NCI-H187 treated with DMSO at 0.1 percent for 48 hours (cell line): ENCODE results near the gene RFT1.
"Not testable (repeated sequence)": the region's sequence is repeated elsewhere in the genome, so short reads cannot be mapped to it uniquely, and the experiment has no call there.

ENCODE experiments used
- DNase-seq: peaks from one replicate; lab custom pipeline; 2025; lab: John Stamatoyannopoulos, UW

The RFT1 gene

DNA sequence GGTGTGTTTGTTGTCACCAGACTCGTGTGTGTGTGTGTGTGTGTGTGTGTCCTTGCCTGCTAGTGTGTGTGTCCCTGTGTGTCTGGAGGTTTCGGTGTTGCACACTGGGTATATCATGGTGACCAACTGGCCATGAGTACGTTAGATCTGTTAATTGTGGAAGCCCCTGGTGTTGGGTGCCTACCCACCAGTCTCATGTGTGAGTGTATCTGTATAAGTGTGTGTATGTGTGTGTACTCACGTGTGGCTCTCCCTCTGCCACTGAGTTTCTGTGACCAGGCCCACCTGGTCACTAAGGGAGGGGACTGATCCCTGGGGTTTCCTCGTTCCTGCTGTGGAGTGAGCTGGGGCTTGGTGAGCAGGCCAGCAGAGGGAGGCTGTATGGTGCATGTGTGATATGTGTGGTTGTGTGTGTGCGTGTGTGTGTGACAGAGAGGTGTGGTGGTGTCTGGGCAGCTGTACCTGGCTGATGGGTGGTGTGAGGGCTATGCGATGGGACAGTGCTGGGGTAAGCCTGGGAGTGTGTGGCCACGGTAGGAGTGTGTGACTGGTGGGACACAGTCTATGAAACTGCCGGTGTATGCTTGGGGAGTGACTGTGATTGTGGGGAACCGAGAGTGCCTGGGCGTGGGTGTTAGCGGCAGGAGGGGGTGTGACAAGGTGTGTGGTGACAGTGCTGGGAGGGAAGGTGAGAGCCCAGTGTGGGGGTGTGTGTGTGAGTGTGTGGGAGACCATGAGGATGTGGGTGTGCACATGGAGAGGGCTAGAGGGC, 32.6 kb upstream of the RFT1 start:
- no peak for DNase-seq

DNA sequence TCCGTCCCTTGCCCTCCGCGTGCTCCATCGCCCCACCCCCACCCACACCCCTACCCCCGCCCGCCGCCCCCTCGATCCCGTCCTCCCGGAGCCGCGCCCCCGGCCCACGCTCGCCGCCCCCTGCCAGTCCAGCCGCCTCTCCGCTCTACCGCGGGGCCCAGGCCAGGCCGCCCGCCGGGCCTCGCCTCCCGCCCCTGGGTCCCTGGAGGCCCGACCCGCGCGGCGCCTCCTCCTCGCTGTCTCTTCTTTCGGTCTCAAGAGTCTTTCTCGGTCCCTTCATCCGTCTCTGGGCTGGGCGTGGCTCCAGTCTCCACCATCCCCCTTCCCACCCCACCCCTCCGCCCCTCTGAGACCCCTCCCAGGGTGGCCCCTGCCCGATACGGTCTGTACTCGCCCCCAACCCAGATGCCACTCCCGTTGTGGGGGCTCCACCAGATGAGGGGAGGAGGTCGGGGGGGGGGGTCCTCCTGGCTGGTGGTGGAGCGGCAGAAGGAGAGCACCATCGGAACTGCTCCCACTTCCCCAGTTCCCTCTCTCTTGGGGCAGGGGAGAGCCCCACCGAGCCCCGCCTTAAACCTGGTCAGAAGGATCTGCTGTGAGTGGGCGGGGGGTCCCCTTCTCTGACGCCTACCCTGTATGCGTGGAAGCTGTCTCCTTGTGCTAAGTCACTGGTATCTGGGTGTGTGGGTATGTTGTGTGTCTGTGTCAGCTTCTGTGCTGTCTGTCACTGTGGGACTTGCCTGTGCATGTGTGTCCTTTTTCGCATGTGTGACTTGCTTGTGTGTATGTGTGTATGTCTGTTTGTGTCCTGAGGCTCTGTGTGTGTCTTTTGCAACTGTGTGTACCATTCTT, 31.8 kb upstream of the RFT1 start:
- no peak for DNase-seq

DNA sequence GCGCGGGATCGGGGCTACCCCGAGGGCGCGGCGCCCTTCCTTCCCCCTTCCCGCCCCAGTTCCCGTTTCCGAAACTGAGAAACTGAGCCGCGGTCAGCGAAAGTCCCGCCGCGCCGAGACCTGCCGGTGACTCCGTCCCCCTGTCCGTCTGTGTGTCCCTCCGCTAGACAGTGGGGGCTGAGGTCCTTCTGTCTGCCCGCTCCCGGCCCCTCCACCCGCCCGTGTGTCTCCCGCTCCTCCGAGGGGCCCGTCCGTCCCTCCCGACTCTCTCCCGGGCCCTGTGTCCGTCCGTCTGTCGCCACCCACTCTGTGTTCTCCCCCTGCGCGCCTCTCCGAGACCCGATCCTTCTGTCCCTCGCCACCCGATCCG, 31.2 kb upstream of the RFT1 start:
- DNase-seq: no peak

DNA sequence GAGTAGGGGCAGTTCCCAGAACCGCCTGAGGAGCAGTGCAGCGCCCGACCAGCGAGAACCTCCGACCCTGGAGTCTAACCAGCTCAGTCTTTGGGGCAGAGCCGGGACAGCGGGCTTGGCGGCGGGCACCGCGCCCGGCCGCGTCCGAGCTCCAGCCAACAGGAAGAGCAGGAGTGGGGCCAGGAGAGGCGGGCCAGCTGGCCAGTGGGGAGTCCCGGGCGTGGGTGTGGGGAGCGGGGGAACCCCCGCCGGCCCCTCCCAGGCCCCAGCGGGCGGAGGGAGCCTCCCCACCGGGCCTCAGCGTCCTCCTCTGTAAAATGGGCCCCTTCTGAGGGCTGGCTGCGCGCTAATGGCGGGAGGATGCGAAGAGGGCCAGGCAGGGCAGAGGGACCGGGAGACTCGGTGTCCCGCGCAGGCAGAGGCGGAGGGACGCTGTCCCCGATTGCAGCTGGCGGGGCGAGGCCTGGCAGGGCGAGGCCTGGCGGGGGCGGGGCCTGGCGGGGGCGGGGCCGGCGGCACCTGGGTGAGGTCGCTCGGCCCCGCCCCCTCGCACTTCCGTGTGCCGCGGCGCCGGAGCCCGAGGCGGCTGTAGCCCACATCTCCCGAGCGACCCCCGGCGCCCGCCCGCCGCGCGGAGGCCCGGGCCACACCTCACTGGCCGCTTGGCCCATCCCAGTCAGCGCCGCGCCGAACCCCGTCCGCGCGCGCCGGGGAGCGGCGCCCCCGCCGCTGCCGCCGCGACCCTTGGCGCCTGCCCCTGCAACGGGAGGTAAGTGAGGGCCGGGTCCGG, 30.6 kb upstream of the RFT1 start, which contains the start of gene PRKCD:
Gene PRKCD, plus strand, starts transcription at position 550 of the 790 bp plus-strand sequence. CDS start 17,214 bp downstream, outside the sequence.
- DNase-seq: no peak

DNA sequence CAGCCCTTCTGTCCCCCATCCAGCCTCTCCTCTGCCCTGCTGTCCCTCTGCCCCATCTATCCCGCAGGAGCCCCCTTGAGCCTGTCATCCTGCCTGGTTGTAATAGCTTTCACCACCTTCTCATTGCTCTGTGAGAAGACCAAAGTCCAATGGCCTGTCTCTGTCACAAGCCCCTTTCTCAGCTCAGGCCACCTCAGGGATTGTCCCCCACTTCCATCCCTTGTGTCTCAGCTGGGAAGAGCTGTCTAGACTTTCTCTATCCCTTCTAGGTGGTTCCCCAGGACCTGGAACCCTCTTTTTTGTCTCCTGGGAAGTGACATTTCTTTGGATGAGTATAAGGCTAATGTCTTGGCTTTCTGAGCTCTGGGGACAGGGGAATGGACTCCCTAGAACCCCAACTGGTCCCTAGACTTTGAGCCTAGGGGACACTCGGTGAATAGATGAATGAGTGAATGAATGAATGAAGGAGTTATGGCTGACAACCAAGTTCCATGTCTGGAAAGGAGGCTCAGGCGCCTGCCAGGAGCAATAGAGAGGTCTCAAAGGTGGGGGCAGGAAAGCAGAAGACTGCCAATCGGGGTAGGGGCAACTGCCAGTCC, 29.9 kb upstream of the RFT1 start:
- no peak for DNase-seq

DNA sequence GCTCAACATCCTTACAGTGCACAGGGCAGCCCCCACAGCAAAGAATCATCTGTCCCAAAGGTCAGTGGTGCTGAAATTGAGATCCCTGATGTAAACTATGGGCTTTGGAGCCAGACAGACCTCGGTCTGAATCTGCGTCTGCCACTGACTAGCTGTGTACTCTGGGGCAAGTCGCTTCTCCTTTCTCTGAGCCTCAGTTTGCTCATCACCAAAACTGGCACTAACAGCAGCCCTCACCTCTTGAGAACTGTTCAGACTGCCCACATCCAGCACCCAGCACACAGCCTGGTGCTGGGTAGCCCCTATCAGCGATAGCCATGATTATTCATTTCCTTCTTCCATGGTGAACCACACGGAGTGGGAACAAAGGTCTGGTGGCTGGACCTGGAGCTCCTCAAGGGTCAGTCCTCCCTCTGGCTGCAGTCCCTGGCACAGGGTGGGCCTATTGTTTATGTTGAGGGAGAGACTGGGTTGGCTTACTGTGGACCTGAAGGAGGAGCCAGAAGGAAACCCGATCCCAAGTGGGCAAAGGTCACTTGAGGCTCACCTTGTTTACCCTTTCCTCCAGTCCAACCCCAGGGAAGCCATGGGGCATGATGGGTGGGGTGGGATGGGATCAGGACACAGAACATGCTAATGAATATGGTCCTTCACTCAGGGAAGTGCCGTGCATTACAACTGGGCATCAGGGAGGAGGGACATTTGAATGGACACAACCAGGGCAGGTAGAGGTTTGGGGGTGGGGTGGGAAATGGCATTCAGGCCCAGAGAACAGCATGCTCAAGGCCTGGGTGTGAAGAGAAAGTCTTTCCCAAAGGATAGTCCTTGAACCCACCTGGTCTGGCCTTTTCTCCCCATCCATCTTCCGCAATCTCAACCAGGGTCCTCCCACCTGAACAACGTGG, 29.2 kb upstream of the RFT1 start:
- DNase-seq: no peak

DNA sequence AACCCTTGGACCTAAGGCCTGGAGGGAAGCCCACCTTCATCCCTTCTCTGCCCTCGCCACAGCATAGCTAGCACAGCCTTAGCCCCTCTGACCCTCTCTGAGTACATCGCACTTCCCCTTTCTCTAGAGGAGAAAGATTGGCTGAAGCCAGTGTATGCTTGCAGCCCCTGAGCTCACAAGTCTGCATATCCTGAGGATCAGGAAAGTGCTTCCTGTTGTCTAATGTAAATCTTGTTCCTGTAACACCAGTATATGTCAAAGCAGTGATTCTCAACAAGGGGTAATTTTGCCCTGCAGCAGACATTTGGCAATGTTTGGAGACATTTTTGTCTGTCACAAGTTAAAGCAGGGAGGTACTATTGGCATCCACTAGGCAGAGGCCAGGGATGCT, 28.5 kb upstream of the RFT1 start:
- no peak for DNase-seq

DNA sequence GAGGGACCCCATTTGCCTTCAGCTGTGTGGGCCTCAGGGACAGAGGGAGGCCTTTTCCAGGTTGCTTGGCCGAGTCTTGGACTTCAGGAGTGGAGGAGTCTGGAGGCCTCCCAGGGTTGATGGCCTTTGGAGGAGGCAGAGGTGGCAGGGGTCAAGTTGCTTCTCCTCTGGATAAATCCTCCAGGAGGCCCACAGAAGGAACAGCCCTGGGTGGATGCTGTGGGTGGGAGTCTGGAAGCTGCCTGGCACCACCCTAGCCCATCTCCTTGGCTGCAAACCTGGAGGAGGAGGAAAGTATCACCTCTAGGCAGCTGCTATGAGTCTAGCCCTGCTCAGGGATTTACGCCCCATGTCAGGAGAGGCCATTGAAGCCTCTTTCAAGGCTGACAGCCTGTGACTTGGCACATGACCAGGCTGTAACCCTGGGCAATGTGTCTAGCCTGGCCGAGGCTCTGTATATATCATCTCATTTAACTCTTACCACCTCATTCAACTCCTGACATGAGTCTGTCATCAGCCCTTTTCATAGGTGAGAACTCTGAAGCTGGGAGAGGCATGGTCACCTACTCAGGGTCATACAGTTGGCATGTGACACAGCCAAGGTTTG, 27.8 kb upstream of the RFT1 start:
- DNase-seq: no peak

DNA sequence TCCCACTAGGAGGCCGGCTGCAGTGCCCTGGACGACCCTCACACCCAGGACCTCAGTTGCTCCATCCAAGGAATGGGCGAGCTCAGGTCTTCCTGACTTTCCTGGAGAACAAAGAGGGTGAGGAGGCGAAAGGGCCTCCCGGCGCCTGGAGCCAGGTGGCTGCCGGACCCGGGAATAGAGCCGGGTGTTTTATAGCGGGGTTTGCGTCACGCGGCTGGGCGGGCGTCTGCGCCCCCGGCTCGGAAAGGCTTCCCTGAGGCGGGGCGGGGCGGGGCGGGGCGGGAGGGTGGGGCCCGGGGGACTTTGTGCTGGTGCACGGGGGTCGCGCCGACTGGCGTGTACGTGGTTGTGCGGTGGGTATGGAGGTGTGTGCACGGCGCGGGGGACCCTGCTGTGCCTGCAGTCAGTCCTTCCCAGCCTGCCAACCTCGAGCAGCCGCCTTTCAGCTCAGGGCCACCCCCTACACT, 26.2 kb upstream of the RFT1 start:
- DNase-seq: no peak

DNA sequence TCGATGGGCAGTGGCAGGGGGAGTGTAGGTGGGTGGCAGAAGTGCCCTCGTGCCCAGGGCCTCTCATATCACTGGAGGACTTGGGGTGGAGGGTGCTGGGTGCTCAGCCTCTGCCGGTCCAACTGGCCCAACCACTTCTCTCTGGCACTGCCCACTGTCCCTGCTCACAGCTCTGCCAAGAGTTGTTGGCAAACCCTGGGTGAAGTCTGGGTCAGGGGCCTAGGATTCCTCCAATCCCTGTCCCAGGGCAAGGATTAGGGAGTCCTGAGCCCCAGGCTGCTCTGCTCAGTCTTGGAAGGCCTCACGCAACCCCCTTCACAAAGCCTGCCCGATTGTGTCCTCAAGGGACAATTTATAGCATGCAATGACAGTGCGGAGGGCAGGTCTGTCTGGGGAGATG, 25.5 kb upstream of the RFT1 start:
- no peak for DNase-seq

DNA sequence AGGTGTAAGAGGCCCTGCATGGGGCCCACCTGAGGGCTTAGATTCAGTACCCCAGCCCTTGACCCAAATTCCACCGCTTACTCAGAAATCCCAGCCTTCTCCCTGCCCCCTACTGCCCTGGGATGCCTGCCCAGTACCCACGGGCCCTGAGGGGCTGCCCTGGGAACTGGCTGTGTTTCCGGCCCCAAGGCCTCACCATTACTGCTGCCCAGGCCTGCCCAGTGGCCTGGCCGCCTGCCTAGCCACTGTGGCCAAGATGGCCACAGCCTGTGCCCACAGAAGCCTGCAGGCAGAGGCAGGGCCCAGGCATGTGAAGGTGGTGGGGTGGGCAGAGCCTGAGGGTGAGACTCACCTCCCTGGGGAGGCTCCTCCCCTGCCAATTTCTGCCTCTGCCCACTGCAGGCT, 24.6 kb upstream of the RFT1 start:
- DNase-seq: no peak

DNA sequence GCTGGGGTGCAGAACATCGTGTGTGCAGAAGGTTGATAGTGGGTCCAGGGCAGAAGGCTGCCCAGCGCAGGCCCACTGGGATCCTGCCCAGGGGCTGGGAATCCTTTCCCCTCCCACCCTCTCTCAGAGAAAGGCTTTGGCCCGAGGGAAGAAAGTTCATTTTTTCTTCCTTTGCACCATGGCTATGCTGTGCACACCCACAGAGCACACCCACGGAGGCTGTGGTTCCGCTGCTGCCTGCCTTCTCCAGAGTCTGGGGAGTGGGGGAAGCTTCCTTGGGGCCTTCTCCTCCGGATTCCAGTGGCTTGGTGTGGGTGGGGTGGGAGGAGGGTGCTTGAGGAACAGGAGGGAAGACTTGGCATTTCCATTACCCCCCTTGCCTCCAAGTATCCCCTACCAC, 23.7 kb upstream of the RFT1 start:
- DNase-seq: no peak

DNA sequence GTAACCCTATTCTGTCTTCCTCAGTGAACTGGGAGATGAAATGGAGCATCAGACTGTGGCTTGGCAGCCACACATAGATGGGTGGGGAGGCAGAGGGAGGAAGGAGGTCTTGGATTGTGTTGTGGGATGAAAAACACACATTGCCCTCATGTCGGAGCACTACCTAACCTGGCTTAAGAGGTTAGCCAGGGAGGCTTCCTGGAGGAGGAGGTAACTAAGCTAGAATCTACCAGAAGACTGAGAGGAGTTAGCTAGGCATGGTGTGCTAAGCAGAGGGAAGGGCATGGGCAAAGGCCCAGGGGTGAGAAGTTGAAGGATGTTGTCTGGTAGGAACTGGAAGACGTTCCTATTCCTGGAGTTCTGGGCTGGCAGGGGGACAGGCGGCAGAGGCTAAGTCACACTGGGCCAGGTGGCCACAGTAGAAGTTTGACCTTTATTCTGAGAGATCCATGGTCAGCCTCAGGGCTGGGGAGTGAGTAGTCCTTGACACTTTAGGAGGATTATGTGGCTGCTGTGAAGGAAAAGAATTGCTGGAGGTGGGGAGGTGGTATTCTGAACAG, 23.1 kb upstream of the RFT1 start:
- no peak for DNase-seq

DNA sequence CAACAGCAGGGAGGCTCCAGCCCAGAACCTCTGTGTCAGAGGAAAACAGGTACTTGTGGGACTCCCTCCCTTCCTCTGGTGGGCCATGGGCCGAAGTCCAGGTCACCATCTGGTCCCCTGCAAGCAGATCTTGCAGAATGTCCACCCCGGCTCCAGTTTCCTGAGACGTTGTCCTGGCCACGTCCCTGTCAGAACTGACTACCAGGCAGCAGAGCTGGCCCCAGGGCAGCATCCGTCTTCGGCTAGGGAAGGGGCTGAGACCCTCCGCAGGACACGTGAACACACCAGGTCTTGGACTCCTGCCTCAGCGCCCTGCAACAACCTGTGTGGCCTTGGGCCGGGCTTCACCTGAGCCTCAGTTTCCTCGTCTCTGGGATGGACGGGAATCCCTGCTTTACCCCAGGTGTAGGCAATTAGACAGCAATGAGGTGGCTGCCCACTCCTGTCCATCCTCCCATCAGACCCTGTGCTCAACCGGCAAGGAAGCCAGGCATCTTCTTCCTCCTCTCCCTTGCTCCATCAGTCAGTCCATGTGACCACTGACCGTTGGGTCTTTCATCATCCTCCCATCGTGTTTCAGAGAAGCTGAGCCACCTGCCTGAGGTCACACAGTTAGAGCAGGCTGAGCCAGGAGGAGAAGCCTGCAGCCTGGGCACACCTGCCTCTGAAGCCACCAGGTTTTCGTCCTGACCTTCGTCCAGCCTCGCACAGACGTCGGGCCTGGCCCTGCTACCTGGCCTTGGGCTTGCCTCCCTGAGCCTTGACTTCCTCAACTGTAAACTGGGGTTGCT, 21.8 kb upstream of the RFT1 start:
- no peak for DNase-seq

DNA sequence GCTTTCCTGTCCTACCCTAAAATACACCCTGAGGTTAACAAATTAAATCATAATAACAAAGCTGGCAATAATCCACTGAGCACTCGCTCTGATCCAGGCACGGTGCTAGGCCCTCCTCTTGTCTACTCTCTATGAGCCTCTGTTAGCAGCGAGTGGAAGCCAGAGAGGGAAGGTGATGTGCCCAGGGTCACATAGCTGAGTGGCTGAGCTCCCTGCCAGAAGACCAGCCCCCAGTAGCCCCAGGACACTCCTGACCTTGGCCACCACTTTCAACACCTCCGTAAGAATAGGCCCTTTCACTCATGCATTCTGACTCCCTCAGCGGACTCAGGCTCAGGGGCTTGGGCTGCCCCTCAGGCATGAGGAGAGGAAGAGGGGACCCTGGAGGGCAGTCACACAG, 21.2 kb upstream of the RFT1 start:
- DNase-seq: no peak

DNA sequence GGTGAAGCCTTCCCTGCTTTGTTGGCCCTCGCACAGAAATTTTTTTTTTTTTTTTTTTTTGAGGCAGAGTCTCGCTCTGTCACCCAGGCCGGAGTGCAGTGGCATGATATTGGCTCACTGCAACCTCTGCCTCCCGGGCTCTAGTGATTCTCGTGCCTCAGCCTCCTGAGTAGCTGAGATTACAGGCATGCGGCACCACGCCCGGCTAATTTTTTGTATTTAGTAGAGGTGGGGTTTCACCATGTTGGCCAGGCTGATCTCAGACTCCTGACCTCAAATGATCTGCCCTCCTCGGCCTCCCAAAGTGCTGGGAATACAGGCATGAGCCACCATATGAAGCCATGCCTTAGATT, 20.8 kb upstream of the RFT1 start:
- not testable (repeated sequence) for DNase-seq

DNA sequence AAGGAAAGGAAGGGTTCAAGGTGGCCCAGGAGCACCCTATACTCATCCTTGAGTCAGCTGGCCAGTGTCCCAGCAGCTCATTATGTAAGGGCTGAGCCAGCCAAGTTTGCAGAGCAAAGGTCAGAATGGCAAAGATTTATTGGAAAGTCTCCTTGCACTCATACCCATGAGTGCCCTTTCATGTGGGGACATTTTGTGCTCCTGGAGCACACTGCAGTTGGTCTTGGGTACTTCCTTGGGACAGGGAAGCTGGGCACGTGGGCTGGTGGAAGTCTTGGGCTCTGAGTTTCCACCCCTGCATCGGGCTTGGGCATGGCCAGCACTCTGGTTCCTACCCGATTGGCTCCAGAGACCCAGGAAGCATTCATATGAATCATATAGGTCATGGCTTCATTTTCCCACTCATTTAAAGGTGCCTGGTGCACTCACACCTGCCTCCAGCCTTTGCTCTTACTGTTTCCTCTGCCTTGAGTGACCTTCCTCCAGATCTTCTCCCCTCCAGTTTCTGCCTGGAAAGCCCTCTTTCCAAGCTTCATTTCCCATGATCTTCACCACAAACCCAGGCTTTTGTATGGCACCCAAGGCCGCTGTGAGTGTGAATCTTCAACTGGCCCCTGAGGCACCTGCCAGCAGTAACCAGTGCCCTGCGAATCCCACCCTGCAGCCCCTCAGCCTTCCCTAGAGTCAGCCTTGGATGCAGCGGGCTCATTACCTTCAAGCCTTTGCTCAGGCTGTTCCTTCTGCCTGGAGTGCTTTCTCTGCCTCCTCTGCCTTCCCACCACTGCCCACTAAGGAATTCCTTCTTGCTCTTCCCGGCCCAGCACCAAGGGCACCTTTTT, 20.2 kb upstream of the RFT1 start:
- DNase-seq: no peak

DNA sequence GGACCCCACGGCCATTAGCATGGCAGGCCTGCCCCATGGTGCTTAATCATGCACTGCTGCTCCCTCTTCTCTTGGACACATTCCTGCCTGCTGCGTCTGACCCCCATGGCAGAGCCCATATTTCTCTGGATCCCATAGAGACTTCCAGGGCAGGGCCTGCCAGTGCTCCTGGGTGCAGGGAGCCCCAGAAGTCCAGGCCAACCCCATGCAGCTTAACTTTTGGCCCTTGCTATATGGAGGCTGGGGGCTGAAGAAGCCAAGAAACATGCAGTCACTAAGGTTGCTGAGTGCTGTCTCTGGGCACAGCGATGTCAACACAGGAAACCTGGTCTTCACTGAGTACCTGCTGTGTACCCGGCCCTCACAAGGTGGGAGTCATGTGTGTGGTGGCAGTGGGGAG, 19.5 kb upstream of the RFT1 start:
- no peak for DNase-seq
